K562 (cell line): ENCODE measurements around the gene KLF1. TPM values are rescaled to one million over a fixed set of nuclear protein-coding genes. Genes with fewer than 3 reads are reported as not detected.

Experiments used
- CHD2 ChIP-seq: IDR thresholded peaks from 2 replicates; pipeline ENCODE4 v1.6.1; 2011; ENCODE audit warnings: low read depth, low read length
- CHD7 ChIP-seq: fragments of 200-600 bp; sonication (generic); IDR thresholded peaks from one replicate; pipeline ENCODE4 v1.6.1; 2012; ENCODE audit warnings: mild to moderate bottlenecking, low read depth, low read length, inconsistent platforms
- HMG20A ChIP-seq: fragments of 450-650 bp; formaldehyde crosslinking; conservative IDR thresholded peaks from 2 replicates; pipeline ENCODE4 v1.4.0; 2020; ENCODE audit warnings: mild to moderate bottlenecking, mixed read lengths
- HOXB6 ChIP-seq: fragments of 250-450 bp; sonication (Bioruptor Pico); IDR thresholded peaks from 2 replicates; pipeline ENCODE4 v1.5.1; 2022; ENCODE audit warnings: mild to moderate bottlenecking, borderline replicate concordance
- JUND ChIP-seq, 2 experiments: IDR thresholded peaks; 2 replicates in 1 of 2; 3 replicates in 1 of 2; pipeline ENCODE4 v1.6.1; 2011; ENCODE audit warnings: borderline replicate concordance in 2 of 2, low read depth in 2 of 2, low read length in 2 of 2, improper control_type of control experiment in 1 of 2, missing biosample characterization in 1 of 2, missing genetic modification characterization in 1 of 2, missing genetic modification reagents in 1 of 2
- KDM1A ChIP-seq, 2 experiments: fragments of 450-650 bp; IDR thresholded peaks; 2 replicates each; pipeline ENCODE4 v1.6.1; 2016; ENCODE audit warnings: mild to moderate bottlenecking in 2 of 2
- NFRKB ChIP-seq: fragments of 450-650 bp; IDR thresholded peaks from 2 replicates; pipeline ENCODE4 v1.6.1; 2016; ENCODE audit warnings: low read depth
- ZBTB43 ChIP-seq: sonication (generic); formaldehyde crosslinking; IDR thresholded peaks from 2 replicates; pipeline ENCODE4 v1.8.0; 2023; ENCODE audit warnings: mild to moderate bottlenecking, missing genetic modification reagents
- ZBTB7A ChIP-seq: IDR thresholded peaks from 2 replicates; pipeline ENCODE4 v1.6.1; 2011; ENCODE audit warnings: low read depth, mild to moderate bottlenecking, low read length, moderate library complexity, borderline replicate concordance; ENCODE audit not compliant: control insufficient read depth
- polyA plus RNA-seq, 8 experiments: library from polyadenylated mRNA; depleted of rRNA in 4 of 8; stranded (reverse) in 5 of 8; unstranded in 3 of 8; fragments of >200 nt; fragmentation: Nextera tagmentation in 2 of 8; fragmentation: Illumina TruSeq in 1 of 8; extraction: Ambion mirVana in 2 of 8; extraction: Trizol in 1 of 8; gene quantifications; 2 replicates each; pipeline versions ENCODE4 v1.2.1 to v1.2.3, GENCODE V29; 2011 to 2014; ENCODE audit warnings: inconsistent platforms in 1 of 8, missing spikeins in 1 of 8
- total RNA-seq, 7 experiments: library from RNA; depleted of rRNA in 6 of 7; stranded (reverse); fragments of >200 nt in 6 of 7; fragmentation: Illumina TruSeq in 2 of 7; extraction: Trizol in 2 of 7; gene quantifications; 2 replicates each; pipeline versions ENCODE4 v1.2.1 to v1.2.3, GENCODE V29; 2011 to 2021; ENCODE audit warnings: low replicate concordance in 1 of 7

The KLF1 gene
- total and polyA plus RNA-seq, 9 of the 15 experiments (the other 6 are each of a cell fraction or from before 2014, with no cell fraction given): 8.4 to 163 (median 47.3) TPM

GRCh38 chr19:12886969-12887747 lies at the start of gene KLF1 (continued):
- no peak for TF ChIP-seq ZBTB43 (CRISPR knock-in tag)
- peak; percentile 82 for TF ChIP-seq ZBTB7A
- TF ChIP-seq JUND (IDR thresholded peaks at IDR 0.05; ENCODE audit: borderline replicate concordance, low read depth, low read length): peak; percentile 57
- no peak; the same call in 2 of the 3 replicates for TF ChIP-seq JUND (tag; IDR thresholded peaks at IDR 0.05; ENCODE audit: borderline replicate concordance, low read depth, low read length)
- TF ChIP-seq KDM1A (IDR thresholded peaks at IDR 0.05): peak in 1 of 2 experiments; percentile 84; a peak in 2 of 4 replicates
- TF ChIP-seq HOXB6: no peak
- no peak for TF ChIP-seq HMG20A
- 0 out of 2 replicates have a peak, but pooled peaks have one; percentile 78 for TF ChIP-seq NFRKB
- no peak for TF ChIP-seq CHD7
- no peak for TF ChIP-seq CHD2
